Measurements from ENCODE around the gene KCNG1. TPM values are rescaled to one million over a fixed set of nuclear protein-coding genes. Genes with fewer than 3 reads are reported as not detected.

The KCNG1 gene
- total RNA-seq, 2 donors from 2014 or later: 0.41 to 1.9 TPM

DNA sequence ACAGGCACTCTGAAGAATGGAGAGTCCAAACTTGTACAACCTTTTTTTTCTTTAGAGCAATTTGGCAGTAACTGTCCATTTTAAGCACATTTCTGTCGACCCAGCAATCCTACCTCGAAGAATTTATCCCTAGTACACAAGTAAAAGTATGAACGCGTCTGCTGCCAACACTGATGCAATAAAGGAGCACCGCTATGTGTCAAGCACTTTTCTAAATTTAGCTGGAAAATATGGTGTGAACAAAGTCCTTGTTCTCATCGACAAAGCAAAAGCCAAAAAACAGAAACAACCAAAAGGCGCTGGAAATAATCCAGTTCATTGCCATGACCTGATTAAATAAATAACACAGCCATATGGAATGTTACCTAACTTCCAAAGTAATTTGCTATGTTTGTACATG, 65.6 kb downstream of the KCNG1 start:
- no peak for ATAC-seq (ENCODE audit: insufficient number of reproducible peaks, low FRiP score, low read depth)
- Histone ChIP-seq H3K27ac (peak overlapping the region; percentile 93), H3K9me3 (no peaks in the 10 kb centered on the region), H3K36me3 (peaks cover 12% of the 10 kb centered on the region), H3K27me3 (replicated peaks; ENCODE audit: insufficient read depth) (no peaks in the 10 kb centered on the region), H3K4me1 (ENCODE audit: control insufficient read depth in 1 of 2, low read depth in 2 of 2) (peaks cover 38 to 46% of the 10 kb centered on the region in 2 donors), H3K4me3 (peak overlapping the region; percentile 82)
- no peak for DNase-seq (ENCODE audit: low spot score)
- TF ChIP-seq CTCF (IDR thresholded peaks at IDR 0.05): no peak

- no peak for TF ChIP-seq CTCF (IDR thresholded peaks at IDR 0.05)
- Histone ChIP-seq H3K4me3 (no peak overlapping the region), H3K9me3 (no peaks in the 10 kb centered on the region), H3K27ac (no peak overlapping the region), H3K36me3 (peaks cover 23% of the 10 kb centered on the region), H3K4me1 (ENCODE audit: control insufficient read depth in 1 of 2, low read depth in 2 of 2) (peaks cover 20 to 26% of the 10 kb centered on the region in 2 donors), H3K27me3 (replicated peaks; ENCODE audit: insufficient read depth) (no peaks in the 10 kb centered on the region)
- ATAC-seq (ENCODE audit: insufficient number of reproducible peaks, low FRiP score, low read depth) (no peak), DNase-seq (ENCODE audit: low spot score) (no peak)
These were observed 69.1 kb downstream of the KCNG1 start for GRCh38 chr20:50953821-50954220.

Other genes starting within 250 kb of the KCNG1 start
- gene BCAS4, start 228.0 kb downstream of the KCNG1 start, total RNA-seq: 10 to 100 TPM in 1 of 2 donors, 1 to 10 TPM in 1; 7.7 to 10.2 TPM
- gene ADNP, start 91.7 kb downstream of the KCNG1 start, total RNA-seq: 10 to 100 TPM; 32.5 to 61.4 TPM
- 10 to 100 TPM; 43.6 to 75.3 TPM for gene DPM1, start 64.6 kb downstream of the KCNG1 start, total RNA-seq
- gene MOCS3, start 64.3 kb downstream of the KCNG1 start, total RNA-seq: 1 to 10 TPM; 4.2 to 5.3 TPM